Activated T-cell treated with anti-CD3 and anti-CD28 coated beads for 4 hours (primary cell): ENCODE data around the gene RFC1.
A peak's percentile ranks its signal among the peaks of the same experiment; 100 is the strongest.

Experiments
- DNase-seq: peaks from one replicate; pipeline ENCODE4 v3.0.0-alpha.2; 2020

The RFC1 gene

GRCh38 chr4:39353149-39353477 is 13.0 kb downstream of the RFC1 start:
- peak; percentile 7 for DNase-seq

GRCh38 chr4:39349326-39349725 is 16.8 kb downstream of the RFC1 start:
- DNase-seq: no peak

- no peak for DNase-seq
These were observed 17.5 kb downstream of the RFC1 start for GRCh38 chr4:39348371-39349315.

- no peak for DNase-seq
These were observed 19.2 kb downstream of the RFC1 start for GRCh38 chr4:39346856-39347519.

GRCh38 chr4:39342731-39343130 is 23.4 kb downstream of the RFC1 start:
- no peak for DNase-seq

- no peak for DNase-seq
These were observed 25.0 kb downstream of the RFC1 start for GRCh38 chr4:39341075-39341725.

- DNase-seq: no peak
These were observed 26.2 kb downstream of the RFC1 start for GRCh38 chr4:39339968-39340367.

- DNase-seq: no peak
These were observed 28.3 kb downstream of the RFC1 start for GRCh38 chr4:39337841-39338240.

- DNase-seq: no peak
These were observed 30.6 kb downstream of the RFC1 start for GRCh38 chr4:39335566-39335965.

GRCh38 chr4:39331191-39331590 is 35.0 kb downstream of the RFC1 start:
- DNase-seq: no peak

GRCh38 chr4:39330353-39330752 is 35.8 kb downstream of the RFC1 start:
- DNase-seq: no peak

- no peak for DNase-seq
These were observed 39.6 kb downstream of the RFC1 start for GRCh38 chr4:39326468-39326977.

GRCh38 chr4:39324897-39325613 is 41.1 kb downstream of the RFC1 start:
- no peak for DNase-seq

GRCh38 chr4:39324446-39324845 is 41.7 kb downstream of the RFC1 start:
- DNase-seq: no peak

GRCh38 chr4:39323821-39324220 is 42.3 kb downstream of the RFC1 start:
- no peak for DNase-seq

GRCh38 chr4:39320381-39321115 is 45.6 kb downstream of the RFC1 start:
- no peak for DNase-seq

GRCh38 chr4:39319676-39320075 is 46.5 kb downstream of the RFC1 start:
- DNase-seq: no peak

- DNase-seq: no peak
These were observed 53.3 kb downstream of the RFC1 start for GRCh38 chr4:39312816-39313215.

- no peak for DNase-seq
These were observed 57.6 kb downstream of the RFC1 start for GRCh38 chr4:39308611-39309010.

GRCh38 chr4:39305912-39306677 is 60.1 kb downstream of the RFC1 start:
- no peak for DNase-seq

GRCh38 chr4:39304651-39305050 is 61.5 kb downstream of the RFC1 start:
- DNase-seq: no peak
